Stimulated activated CD4-positive, alpha-beta T cell treated with anti-CD3 and anti-CD28 coated beads, TNF-alpha, amount 100 ng/mL, for 24 hours (primary cell): Measurements from ENCODE around the gene C1orf216.
"Not testable (repeated sequence)": the region's sequence is repeated elsewhere in the genome, so short reads cannot be mapped to it uniquely, and the experiment has no call there.

Source experiments
- DNase-seq, 3 experiments: peaks; one replicate each; pipeline ENCODE4 v3.0.0-alpha.2; 2020; ENCODE audit warnings: low read depth in 3 of 3

The C1orf216 gene

DNA sequence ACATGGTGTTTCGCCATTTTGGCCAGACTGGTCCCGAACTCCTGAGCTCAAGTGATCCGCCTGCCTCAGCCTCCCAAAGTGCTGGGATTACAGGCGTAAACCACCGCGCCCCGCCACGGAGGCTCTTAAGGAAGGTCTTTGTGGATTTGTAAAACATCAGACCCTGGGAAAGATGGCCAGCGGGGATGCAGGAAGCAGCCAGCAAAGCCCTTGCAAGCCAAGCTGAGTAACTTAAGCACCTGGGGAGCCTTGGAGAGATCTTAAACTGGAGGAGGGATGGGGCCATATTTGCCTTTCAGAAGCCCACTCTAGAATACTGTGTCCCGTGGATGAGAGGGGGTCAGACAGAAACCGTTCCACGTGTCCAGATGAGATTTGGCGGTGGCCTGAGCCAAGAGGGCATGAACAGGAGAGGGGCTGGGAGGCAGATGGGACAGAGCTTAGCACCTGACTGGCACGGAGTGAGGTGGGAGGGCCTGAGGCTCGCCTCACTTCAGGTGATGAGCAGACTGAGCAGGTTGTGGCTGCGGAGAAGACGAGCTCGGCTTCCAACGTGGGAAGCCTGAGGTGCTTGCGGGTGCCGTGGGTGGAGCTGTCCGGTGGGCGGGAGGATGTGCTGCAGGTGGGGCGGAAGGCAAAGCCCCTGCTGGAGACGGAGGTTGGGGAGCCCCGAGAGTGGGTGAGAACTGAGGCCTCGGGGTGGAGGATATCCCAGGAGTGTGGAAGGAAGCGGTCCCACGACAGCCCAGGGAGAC is 11.7 kb downstream of the C1orf216 start:
- no peak for DNase-seq

- no peak for DNase-seq
Observed at GRCh38 chr1:35702508-35702907, 16.2 kb downstream of the C1orf216 start.

GRCh38 chr1:35699152-35699551 is 19.5 kb downstream of the C1orf216 start:
- not testable (repeated sequence) for DNase-seq

- DNase-seq: no peak
Observed at GRCh38 chr1:35692317-35692716, 26.4 kb downstream of the C1orf216 start.

DNA sequence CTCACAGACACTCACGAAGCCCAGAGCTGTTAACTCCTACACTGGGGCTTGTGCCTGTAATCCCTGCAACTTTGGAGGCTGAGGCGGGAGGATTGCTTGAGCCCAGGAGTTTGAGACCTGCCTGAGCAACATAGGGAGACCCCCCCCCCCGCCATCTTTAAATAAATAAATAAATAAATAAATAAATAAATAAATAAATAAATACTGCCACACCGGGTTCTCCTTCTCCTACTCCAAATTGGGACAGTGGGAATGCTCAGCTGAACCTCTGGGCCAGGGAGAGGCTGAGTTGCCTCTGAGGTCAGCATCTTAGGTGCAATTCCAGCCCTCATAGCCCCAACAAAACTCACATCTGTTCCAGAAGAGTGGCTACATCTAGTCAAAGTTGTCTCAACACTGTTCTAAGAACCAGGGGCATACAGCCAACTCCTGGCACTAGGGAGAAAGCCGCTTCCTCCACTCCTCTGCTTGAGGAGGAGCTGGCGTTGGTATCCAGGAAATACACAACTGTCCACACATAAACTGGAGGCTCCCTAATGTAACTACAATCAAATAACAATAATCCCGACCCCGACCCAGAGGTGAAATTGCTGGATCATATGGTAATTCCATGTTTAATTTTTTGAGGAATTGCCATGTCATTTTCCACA is 27.0 kb downstream of the C1orf216 start:
- DNase-seq: no peak

DNA sequence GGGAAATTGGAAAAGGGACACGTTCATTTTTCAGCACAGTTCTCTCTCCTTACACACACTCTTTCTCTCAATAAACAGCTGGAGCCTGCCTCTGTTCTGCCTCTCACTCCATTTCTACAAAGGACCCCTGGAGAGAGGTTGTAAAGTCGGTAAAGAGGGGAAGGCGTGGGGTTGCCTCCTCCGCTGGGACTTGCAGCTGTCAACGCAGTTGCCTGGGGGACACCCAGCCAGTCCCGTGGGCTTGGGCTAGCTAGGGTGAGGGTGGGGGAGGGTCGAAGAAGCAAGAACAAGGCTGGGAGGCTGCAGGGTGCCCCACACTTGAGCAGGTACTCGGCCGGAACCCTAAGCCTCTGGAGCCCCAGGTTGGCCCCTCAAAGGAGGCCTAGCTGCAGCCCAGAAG is 27.6 kb downstream of the C1orf216 start:
- DNase-seq: no peak

DNA sequence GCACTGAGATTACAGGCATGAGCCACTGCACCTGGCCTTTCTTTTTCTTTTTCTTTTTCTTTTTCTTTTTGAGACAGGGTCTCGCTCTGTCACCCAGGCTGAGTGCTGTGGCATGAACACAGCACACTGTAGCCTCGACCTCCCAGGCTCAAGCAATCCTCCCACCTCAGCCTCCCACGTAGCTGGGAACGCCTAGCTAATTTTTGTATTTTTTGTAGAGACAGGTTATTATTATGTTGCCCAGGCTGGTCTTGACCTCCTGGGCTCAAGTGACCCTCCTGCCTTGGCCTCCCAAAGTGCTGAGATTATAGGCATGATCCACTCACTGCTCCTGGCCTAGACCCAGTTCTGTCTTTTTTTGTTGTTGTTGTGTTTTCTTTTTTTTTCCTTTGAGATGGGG is 28.6 kb downstream of the C1orf216 start:
- DNase-seq: not testable (repeated sequence)

GRCh38 chr1:35688161-35688560 is 30.5 kb downstream of the C1orf216 start:
- no peak for DNase-seq

DNA sequence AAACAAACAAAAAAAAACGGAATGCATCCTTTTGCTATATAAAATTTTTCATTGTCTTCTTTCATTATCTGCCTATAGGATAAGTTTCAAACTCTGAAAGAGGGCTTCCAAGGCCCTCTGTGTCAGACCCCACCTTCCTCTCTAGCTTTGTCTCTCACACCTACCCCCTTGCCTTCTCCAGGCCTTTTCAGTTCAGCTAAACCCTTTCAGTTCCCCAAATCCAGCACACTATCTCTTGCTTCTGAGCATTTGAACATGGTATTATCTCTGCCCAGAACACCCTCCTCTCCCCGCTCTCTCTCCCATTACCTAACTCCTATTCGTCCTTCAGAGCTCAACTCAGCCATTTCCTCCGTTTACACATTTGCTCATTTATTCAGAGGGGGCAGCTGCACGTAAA is 35.7 kb downstream of the C1orf216 start:
- DNase-seq: no peak

- no peak for DNase-seq
Observed at GRCh38 chr1:35680271-35680670, 38.4 kb downstream of the C1orf216 start.

DNA sequence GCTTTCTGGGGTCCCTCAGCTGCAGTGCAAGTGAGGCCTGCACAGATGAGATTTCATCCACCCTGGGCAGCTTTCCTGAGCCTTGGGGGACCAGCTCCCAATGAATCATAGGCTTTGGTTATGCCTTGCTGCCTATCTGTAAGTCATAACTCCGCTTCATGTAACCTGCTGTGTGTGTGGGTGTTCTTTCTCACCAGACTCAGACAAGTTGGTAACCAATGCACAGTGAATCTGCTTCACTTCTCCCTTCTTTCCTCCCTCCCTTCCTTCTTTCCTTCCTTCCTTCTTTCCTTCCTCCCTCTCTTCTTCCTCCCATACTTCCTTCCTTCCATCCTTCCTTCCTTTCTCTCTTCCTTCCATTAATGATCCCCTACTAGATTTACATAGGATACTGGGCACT is 42.9 kb downstream of the C1orf216 start:
- no peak for DNase-seq

DNA sequence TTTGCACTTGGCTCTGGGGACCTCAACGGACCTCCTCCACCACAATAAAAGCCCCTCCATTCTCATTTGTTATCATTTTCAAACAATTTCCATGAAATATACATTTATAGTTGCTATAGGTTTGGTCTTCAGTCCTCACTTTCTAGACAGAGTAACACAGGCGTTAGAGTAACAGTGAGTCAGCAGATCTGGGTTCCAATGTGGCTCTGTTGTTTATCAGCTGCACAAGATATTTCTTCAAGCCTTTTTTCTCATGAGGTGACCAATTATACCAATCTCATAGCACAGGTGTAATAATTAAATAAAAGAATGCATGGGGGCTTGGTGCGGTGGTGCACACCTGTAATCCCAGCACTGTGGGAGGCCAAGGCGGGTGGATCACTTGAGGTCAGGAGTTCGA is 44.6 kb downstream of the C1orf216 start:
- no peak for DNase-seq

DNA sequence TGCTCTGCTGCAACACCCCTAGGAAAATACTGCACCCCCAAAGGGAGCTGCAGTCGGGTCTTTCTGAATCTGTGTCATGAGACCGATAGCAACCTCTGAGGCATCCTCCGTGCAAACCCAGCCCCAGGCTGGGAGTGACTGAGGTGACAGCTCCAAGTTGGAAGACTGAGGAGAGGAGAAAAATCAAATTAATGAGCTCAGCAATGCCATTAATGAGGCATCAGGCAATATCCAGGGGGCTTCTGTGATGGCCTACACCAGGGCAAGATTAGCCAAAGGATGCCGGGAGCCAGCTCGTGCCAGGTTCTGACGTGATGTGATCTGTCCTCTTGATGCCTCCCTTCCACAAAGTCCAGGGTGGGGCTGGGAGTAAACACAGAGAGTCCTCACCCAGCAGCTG is 46.6 kb downstream of the C1orf216 start:
- no peak for DNase-seq

DNA sequence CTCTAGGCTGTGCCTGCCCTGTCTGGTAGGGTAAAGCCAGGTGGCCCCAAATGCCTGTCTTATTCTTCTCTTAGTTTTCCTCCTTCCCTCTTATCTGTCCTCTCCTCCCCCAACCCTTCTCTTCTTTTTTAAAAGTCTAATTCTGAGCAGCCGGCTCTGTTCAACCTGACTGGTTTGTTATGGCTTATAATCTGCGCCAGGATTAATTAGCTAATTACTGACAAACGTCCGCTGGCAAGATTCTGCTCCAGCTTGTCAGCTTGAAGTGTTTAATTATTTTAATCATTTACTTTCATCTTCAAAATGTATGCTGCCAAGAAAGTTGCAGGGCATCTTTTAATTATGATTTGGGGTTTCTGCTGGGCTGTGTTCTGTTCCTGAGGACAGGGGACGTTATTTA is 50.2 kb downstream of the C1orf216 start:
- no peak for DNase-seq

- DNase-seq: no peak
Observed at GRCh38 chr1:35666916-35667315, 51.8 kb downstream of the C1orf216 start.

DNA sequence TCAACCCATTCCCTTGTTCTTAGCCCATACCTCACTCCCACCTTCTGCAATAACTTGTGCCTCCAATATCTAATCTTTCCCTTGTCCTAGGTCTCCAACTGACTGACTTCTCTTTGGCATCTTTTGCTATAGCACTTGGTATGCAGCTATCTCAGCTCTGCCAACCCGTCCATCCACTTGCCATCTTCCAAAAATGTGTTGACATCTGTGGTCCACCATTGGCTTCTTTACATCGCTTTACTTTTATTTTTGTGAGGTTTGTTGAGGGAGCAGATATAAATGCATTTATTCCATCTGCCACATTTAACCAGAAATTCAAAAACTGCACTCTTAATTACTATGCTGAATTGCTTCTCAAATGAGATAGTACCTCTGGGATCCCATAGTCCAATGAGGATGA is 52.5 kb downstream of the C1orf216 start:
- DNase-seq: no peak
